Superior temporal gyrus (tissue), 1 donor: Measurements from ENCODE around the gene PEX26.
"Not testable (repeated sequence)": the region's sequence is repeated elsewhere in the genome, so short reads cannot be mapped to it uniquely, and the experiment has no call there.

Experiments
- DNase-seq: peaks from one replicate; pipeline ENCODE4 v3.0.0-alpha.2; 2016; ENCODE audit errors: extremely low spot score

The PEX26 gene

GRCh38 chr22:18096823-18097222 is 19.0 kb downstream of the PEX26 start:
- peak; percentile 42 for DNase-seq

- DNase-seq: no peak
These were observed 23.0 kb downstream of the PEX26 start for GRCh38 chr22:18100781-18101180.

- DNase-seq: no peak
These were observed 23.7 kb downstream of the PEX26 start for GRCh38 chr22:18101536-18101935.

GRCh38 chr22:18103527-18104269 is 25.9 kb downstream of the PEX26 start:
- DNase-seq: no peak

GRCh38 chr22:18104566-18104965 is 26.8 kb downstream of the PEX26 start:
- no peak for DNase-seq

- not testable (repeated sequence) for DNase-seq
These were observed 28.2 kb downstream of the PEX26 start for GRCh38 chr22:18105981-18106380.

GRCh38 chr22:18106550-18107341 is 29.0 kb downstream of the PEX26 start:
- not testable (repeated sequence) for DNase-seq

- DNase-seq: no peak
These were observed 30.4 kb downstream of the PEX26 start for GRCh38 chr22:18108187-18108586.

- DNase-seq: peak; percentile 40
These were observed 31.8 kb downstream of the PEX26 start for GRCh38 chr22:18109410-18110193.

GRCh38 chr22:18110194-18110953 is 32.6 kb downstream of the PEX26 start, which contains the start of gene TUBA8:
Gene TUBA8 (plus strand): TSS chr22:18110809. CDS start chr22:18110866, 57 bp downstream.
- DNase-seq: no peak

GRCh38 chr22:18110954-18111758 is 33.4 kb downstream of the PEX26 start:
- no peak for DNase-seq

- DNase-seq: no peak
These were observed 34.1 kb downstream of the PEX26 start for GRCh38 chr22:18111759-18112330.

- DNase-seq: no peak
These were observed 34.6 kb downstream of the PEX26 start for GRCh38 chr22:18112440-18112839.

GRCh38 chr22:18113680-18114394 is 36.0 kb downstream of the PEX26 start:
- DNase-seq: no peak

GRCh38 chr22:18114495-18114894 is 36.7 kb downstream of the PEX26 start:
- no peak for DNase-seq

GRCh38 chr22:18114976-18115652 is 37.3 kb downstream of the PEX26 start:
- no peak for DNase-seq

- DNase-seq: no peak
These were observed 38.1 kb downstream of the PEX26 start for GRCh38 chr22:18115906-18116371.

GRCh38 chr22:18116634-18117033 is 38.8 kb downstream of the PEX26 start:
- no peak for DNase-seq
